AG04450 (cell line): Measurements from ENCODE around the gene ANTKMT. TPM values are rescaled to one million over a fixed set of nuclear protein-coding genes. Genes with fewer than 3 reads are reported as not detected.
A peak's percentile ranks its signal among the peaks of the same experiment; 100 is the strongest.

ENCODE experiments used
- CTCF ChIA-PET: fragments of 300-600, 350-600 bp; formaldehyde crosslinking; extraction: SDS; loops from one replicate; lab custom pipeline; 2022; ENCODE audit warnings: antibody characterized with exemption, inconsistent platforms; lab: Charles Lee
- POLR2A ChIA-PET: fragments of 350-600 bp; formaldehyde crosslinking; extraction: SDS; loops from one replicate; lab custom pipeline; 2021; ENCODE audit warnings: antibody characterized with exemption, inconsistent platforms; lab: Yijun Ruan, JAX
- DNase-seq: peaks from one replicate; pipeline ENCODE4 v3.0.0-alpha.2; 2011; ENCODE audit warnings: low read depth, low spot score
- H3K27ac ChIP-seq: one replicate; pipeline ENCODE4 v1.5.1; 2012; ENCODE audit warnings: low read depth, low read length, control low read depth
- H3K27me3 ChIP-seq: one replicate; pipeline ENCODE4 v1.6.0; 2012; ENCODE audit warnings: low read length; ENCODE audit not compliant: control insufficient read depth, insufficient read depth
- H3K4me3 ChIP-seq: 2 replicates; pipeline ENCODE4 v1.5.1; 2011; ENCODE audit warnings: mild to moderate bottlenecking, low read depth, low read length, control low read depth
- H3K9me3 ChIP-seq: 2 replicates; pipeline ENCODE4 v1.5.1; 2012; ENCODE audit warnings: low read length; ENCODE audit not compliant: control insufficient read depth, insufficient read depth
- CTCF ChIP-seq: IDR thresholded peaks from 2 replicates; pipeline ENCODE4 v1.5.1; 2011; ENCODE audit warnings: low read depth, low read length, control low read depth, inconsistent platforms
- polyA plus RNA-seq: library from polyadenylated mRNA; depleted of rRNA; stranded (reverse); fragments of >200 nt; gene quantifications from 2 replicates; pipeline ENCODE4 v1.2.3, GENCODE V29; 2011

The ANTKMT gene
- polyA plus RNA-seq, 1 experiment, result 5.3 TPM

- TF ChIP-seq CTCF, result no peak
- ChIA-PET CTCF (interaction anchor here (1.3 kb wide), 1 partner anchor 14 kb away, joined by 5 read pairs; the partner anchor contains the start of gene RHOT2), POLR2A (no interaction called here)
- H3K9me3 ChIP-seq, result peaks cover 16% of the 10 kb centered on the region; the same call in 1 of the 2 replicates
- H3K27ac ChIP-seq, result no peak overlapping the region
- peak overlapping the region; percentile 73 for H3K4me3 ChIP-seq
- no peaks in the 10 kb centered on the region for H3K27me3 ChIP-seq
- DNase-seq, result no peak
Observed at GRCh38 chr16:681746-682427, 39.1 kb upstream of the ANTKMT start.

- H3K4me3 ChIP-seq, result peak overlapping the region; percentile 70
- H3K27me3 ChIP-seq, result no peaks in the 10 kb centered on the region
- ChIA-PET CTCF (no interaction called here), POLR2A (no interaction called here)
- no peak for DNase-seq
- TF ChIP-seq CTCF, result no peak
- H3K9me3 ChIP-seq, result peaks cover 16% of the 10 kb centered on the region; the same call in 1 of the 2 replicates
- H3K27ac ChIP-seq, result no peak overlapping the region
Observed at GRCh38 chr16:682493-683395, 38.2 kb upstream of the ANTKMT start.

GRCh38 chr16:683396-684070 lies 37.4 kb upstream of the ANTKMT start:
- CTCF ChIA-PET, result interaction anchor here (0.6 kb wide), 1 partner anchor 833 kb away, joined by 6 read pairs; no protein-coding TSS in a partner anchor
- POLR2A ChIA-PET, result interaction anchor here (1.2 kb wide), 1 partner anchor 45 kb away, joined by 3 read pairs; no protein-coding TSS in a partner anchor

GRCh38 chr16:684071-684794 lies 36.7 kb upstream of the ANTKMT start, which contains the start of gene JMJD8:
JMJD8 (minus strand) TSS chr16:684334; CDS start chr16:684319, 15 bp downstream.
- Histone ChIP-seq H3K4me3 (peak within 1 kb of the TSS; percentile 70), H3K27ac (peak within 1 kb of the TSS; percentile 52), H3K27me3 (no peaks in the 10 kb centered on the region), H3K9me3 (peaks cover 16% of the 10 kb centered on the region; the same call in 1 of the 2 replicates)
- ChIA-PET CTCF (interaction anchor here (0.6 kb wide), 1 partner anchor 833 kb away, joined by 6 read pairs; no protein-coding TSS in a partner anchor), POLR2A (interaction anchor here (0.6 to 1.2 kb wide), 3 partner anchors 15 to 112 kb away, joined by 3 read pairs; no protein-coding TSS in a partner anchor)
- peak; percentile 75 for DNase-seq
- TF ChIP-seq CTCF, result no peak

More at GRCh38 chr16:683396-684070, 37.4 kb upstream of the ANTKMT start:
- no peak for DNase-seq
- peaks cover 16% of the 10 kb centered on the region; the same call in 1 of the 2 replicates for H3K9me3 ChIP-seq
- H3K27me3 ChIP-seq, result no peaks in the 10 kb centered on the region
- H3K27ac ChIP-seq, result no peak overlapping the region
- no peak for TF ChIP-seq CTCF
- peak overlapping the region; percentile 70 for H3K4me3 ChIP-seq
